ENCODE results near the gene AQP7.
"Not testable (repeated sequence)": the region's sequence is repeated elsewhere in the genome, so short reads cannot be mapped to it uniquely, and the experiment has no call there.

The AQP7 gene

DNA sequence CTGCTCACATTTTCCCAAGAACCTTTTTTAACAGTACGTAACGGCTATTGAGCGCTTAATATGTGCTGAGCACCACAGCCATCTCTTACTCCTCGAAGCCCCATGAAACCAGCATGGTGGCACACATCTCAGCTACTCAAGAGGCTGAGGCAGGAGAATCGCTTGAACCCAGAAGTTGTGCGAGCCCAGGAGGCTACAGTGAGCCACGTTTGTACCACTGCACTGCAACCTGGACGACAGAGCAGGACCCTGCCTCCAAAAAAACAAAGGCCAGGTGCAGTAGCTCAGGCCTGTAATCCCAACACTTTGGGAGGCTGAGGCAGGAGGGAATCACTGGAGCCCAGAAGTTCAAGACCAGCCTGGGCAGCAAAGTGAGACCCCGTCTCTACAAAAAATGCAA is 28.2 kb downstream of the AQP7 start:
- H3K27ac ChIP-seq (ENCODE audit: low read depth, low read length, severe bottlenecking): no peak overlapping the region
- H3K36me3 ChIP-seq (ENCODE audit: control insufficient read depth, insufficient read depth, low read length): peaks cover 23% of the 10 kb centered on the region
- no peak overlapping the region for H3K4me3 ChIP-seq (ENCODE audit: extremely low read depth, insufficient read depth, low read length, poor library complexity, severe bottlenecking)
- WGBS, 2 experiments (ENCODE audit: insufficient coverage in 2 of 2): 88 to 93% methylated on average over 8 of the region's 9 CpGs
- H3K9me3 ChIP-seq (ENCODE audit: control insufficient read depth, low read length): no peaks in the 10 kb centered on the region
- peaks cover 12% of the 10 kb centered on the region for H3K4me1 ChIP-seq (ENCODE audit: control insufficient read depth, insufficient read depth, low read length, poor library complexity, severe bottlenecking)

DNA sequence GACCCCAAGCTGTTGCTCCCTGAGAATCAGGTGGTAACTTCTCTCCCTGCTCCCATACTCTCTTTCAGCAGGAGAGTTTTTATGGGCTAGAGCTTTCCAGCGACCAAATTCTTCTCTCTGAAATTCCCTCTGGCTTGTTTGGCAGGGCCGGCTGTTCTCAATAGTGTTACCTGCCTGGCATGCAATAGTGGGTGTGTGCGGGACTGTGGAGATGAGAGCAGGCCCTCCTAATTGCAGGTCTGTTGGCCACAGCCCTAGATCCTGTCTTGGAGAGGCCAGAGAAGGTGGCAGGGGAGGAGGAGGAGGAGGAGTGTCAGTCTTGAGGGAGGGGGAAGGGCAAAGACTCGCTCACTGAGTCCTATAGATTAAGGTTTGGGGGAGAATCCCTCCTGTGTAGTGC is 29.5 kb downstream of the AQP7 start:
- 75 to 84% methylated on average over 2 of the region's 4 CpGs for WGBS, 2 experiments (ENCODE audit: insufficient coverage in 2 of 2)
- H3K9me3 ChIP-seq (ENCODE audit: control insufficient read depth, low read length): no peaks in the 10 kb centered on the region
- H3K4me3 ChIP-seq (ENCODE audit: extremely low read depth, insufficient read depth, low read length, poor library complexity, severe bottlenecking): no peak overlapping the region
- peaks cover 12% of the 10 kb centered on the region for H3K4me1 ChIP-seq (ENCODE audit: control insufficient read depth, insufficient read depth, low read length, poor library complexity, severe bottlenecking)
- H3K36me3 ChIP-seq (ENCODE audit: control insufficient read depth, insufficient read depth, low read length): peaks cover 31% of the 10 kb centered on the region
- no peak overlapping the region for H3K27ac ChIP-seq (ENCODE audit: low read depth, low read length, severe bottlenecking)

DNA sequence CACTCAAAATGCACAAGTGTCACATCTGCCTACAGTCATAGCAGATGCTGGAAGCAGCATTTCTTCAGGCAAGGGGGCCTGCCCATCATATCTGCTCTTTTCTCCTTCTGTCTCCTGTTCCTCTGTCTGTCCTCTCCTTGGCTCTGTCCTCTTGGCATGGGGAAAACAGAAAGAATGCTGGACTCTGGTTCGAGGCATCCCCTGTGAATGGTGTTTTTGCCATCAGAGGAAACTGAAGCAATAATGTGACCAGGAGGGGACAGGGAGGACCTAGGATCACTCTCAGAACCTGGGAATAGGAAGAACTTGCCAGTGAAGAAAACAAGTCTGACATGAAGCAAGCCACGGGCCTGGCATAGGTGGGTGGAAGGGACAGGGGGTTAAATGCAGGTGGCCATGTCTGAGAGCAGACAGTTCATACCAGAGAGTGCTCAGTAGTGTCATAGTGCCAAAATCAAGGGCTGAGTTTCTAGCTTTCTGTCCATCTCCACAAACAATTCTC is 35.3 kb downstream of the AQP7 start:
- Histone ChIP-seq H3K27ac (ENCODE audit: low read depth, low read length, severe bottlenecking) (no peak overlapping the region), H3K4me3 (ENCODE audit: extremely low read depth, insufficient read depth, low read length, poor library complexity, severe bottlenecking) (no peak overlapping the region), H3K9me3 (ENCODE audit: control insufficient read depth, low read length) (no peaks in the 10 kb centered on the region), H3K36me3 (ENCODE audit: control insufficient read depth, insufficient read depth, low read length) (peaks cover 79% of the 10 kb centered on the region), H3K4me1 (ENCODE audit: control insufficient read depth, insufficient read depth, low read length, poor library complexity, severe bottlenecking) (no peaks in the 10 kb centered on the region)
- WGBS, 2 experiments (ENCODE audit: insufficient coverage in 2 of 2): 86 to 100% methylated on average over 2 of the region's 2 CpGs

DNA sequence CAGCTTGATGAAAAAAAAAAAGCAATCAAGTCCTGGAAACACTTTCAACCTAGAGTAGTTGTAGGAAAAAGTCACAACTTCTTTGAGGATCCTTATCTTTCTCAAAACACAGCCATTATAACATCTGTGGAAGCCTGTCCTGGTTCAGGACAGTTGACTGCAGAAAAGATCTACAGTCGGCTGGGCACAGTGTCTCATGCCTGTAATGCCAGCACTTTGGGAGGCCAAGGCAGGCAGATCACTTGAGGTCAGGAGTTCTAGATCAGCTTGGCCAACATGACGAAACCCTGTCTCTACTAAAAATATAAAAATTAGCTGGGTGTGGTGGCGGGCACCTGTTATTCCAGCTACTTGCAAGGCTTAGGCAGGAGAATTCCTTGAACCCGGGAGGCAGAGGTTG is 37.6 kb downstream of the AQP7 start:
- H3K4me1 ChIP-seq (ENCODE audit: control insufficient read depth, insufficient read depth, low read length, poor library complexity, severe bottlenecking); H3K9me3 ChIP-seq (ENCODE audit: control insufficient read depth, low read length); H3K4me3 ChIP-seq (ENCODE audit: extremely low read depth, insufficient read depth, low read length, poor library complexity, severe bottlenecking); H3K27ac ChIP-seq (ENCODE audit: low read depth, low read length, severe bottlenecking): not testable (repeated sequence)
- 85 to 91% methylated on average over 2 to 3 of the region's 4 CpGs for WGBS, 2 experiments (ENCODE audit: insufficient coverage in 2 of 2)
- peaks cover 68% of the 10 kb centered on the region for H3K36me3 ChIP-seq (ENCODE audit: control insufficient read depth, insufficient read depth, low read length)

DNA sequence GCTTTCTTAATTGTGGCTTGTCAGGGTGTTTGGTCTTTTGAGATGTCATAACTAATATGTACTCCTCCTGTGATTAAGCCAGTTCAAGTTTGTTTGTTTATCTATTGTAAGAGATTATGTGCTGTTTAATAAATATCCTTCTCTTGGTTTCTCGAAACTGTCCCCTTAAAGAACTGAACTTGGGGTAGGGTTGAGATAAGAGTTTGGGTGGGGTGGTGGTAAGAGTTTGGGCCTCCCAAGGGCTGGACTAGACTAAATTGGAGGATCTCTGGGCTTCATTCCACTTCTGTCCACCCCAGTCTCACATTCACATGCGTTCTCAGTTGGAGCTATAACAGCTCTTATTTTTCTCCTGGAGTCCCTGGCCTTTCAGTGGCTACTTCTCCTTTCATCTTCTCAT is 38.2 kb downstream of the AQP7 start:
- WGBS, 2 experiments (ENCODE audit: insufficient coverage in 2 of 2): 92 to 100% methylated on average over 1 of the region's 2 CpGs
- H3K36me3 ChIP-seq (ENCODE audit: control insufficient read depth, insufficient read depth, low read length): peaks cover 62% of the 10 kb centered on the region

DNA sequence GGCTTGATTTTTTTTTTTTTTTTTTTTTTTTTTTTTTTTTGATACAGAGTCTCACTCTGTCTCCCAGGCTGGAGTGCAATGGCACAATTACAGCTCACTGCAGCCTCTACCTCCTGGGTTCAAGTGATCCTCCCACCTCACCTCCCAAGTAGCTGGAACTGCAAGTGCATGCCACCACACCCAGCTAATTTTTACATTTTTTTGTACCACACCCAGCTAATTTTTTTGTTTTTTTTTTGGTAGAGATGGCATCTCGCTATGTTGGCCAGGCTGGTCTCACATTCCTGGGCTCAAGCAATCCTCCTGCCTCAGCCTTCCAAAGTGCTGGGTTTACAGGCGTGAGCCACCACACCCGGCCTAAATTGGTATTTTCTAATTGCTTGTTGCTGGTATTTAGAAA is 43.7 kb downstream of the AQP7 start:
- 100% methylated on average over 1 of the region's 3 CpGs; no CpG with 5 or more reads in 1 of the 2 experiments for WGBS, 2 experiments (ENCODE audit: insufficient coverage in 2 of 2)
- H3K36me3 ChIP-seq (ENCODE audit: control insufficient read depth, insufficient read depth, low read length): peaks cover 40% of the 10 kb centered on the region
- not testable (repeated sequence) for H3K27ac ChIP-seq (ENCODE audit: low read depth, low read length, severe bottlenecking); H3K9me3 ChIP-seq (ENCODE audit: control insufficient read depth, low read length); H3K4me1 ChIP-seq (ENCODE audit: control insufficient read depth, insufficient read depth, low read length, poor library complexity, severe bottlenecking); H3K4me3 ChIP-seq (ENCODE audit: extremely low read depth, insufficient read depth, low read length, poor library complexity, severe bottlenecking)

More for the DNA sequence above, 38.2 kb downstream of the AQP7 start:
- Histone ChIP-seq H3K4me1 (ENCODE audit: control insufficient read depth, insufficient read depth, low read length, poor library complexity, severe bottlenecking) (no peaks in the 10 kb centered on the region), H3K4me3 (ENCODE audit: extremely low read depth, insufficient read depth, low read length, poor library complexity, severe bottlenecking) (no peak overlapping the region), H3K9me3 (ENCODE audit: control insufficient read depth, low read length) (no peaks in the 10 kb centered on the region), H3K27ac (ENCODE audit: low read depth, low read length, severe bottlenecking) (no peak overlapping the region)

DNA sequence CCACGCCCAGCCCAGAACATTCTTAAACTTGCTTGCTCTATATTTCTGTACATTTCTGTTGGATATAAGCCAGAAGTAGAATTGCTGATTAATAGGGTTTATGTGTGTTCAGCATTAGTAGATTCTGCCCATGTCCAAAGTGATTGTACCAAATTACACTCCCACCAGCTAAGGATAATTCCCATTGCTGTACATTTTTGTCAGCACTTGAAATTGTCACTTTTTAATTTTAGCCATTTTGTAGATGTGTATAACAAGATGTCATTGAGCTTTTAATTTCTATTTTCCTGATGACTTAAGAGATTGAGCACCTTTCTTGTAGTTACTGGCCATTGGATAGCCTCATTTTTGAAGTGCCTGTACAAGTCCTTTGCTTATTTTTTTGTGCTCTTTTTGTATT is 46.4 kb downstream of the AQP7 start:
- 100% methylated on average over 1 of the region's 1 CpG; no CpG with 5 or more reads in 1 of the 2 experiments for WGBS, 2 experiments (ENCODE audit: insufficient coverage in 2 of 2)
- Histone ChIP-seq H3K36me3 (ENCODE audit: control insufficient read depth, insufficient read depth, low read length) (peaks cover 32% of the 10 kb centered on the region), H3K4me1 (ENCODE audit: control insufficient read depth, insufficient read depth, low read length, poor library complexity, severe bottlenecking) (no peaks in the 10 kb centered on the region), H3K27ac (ENCODE audit: low read depth, low read length, severe bottlenecking) (no peak overlapping the region), H3K4me3 (ENCODE audit: extremely low read depth, insufficient read depth, low read length, poor library complexity, severe bottlenecking) (no peak overlapping the region), H3K9me3 (ENCODE audit: control insufficient read depth, low read length) (no peaks in the 10 kb centered on the region)

DNA sequence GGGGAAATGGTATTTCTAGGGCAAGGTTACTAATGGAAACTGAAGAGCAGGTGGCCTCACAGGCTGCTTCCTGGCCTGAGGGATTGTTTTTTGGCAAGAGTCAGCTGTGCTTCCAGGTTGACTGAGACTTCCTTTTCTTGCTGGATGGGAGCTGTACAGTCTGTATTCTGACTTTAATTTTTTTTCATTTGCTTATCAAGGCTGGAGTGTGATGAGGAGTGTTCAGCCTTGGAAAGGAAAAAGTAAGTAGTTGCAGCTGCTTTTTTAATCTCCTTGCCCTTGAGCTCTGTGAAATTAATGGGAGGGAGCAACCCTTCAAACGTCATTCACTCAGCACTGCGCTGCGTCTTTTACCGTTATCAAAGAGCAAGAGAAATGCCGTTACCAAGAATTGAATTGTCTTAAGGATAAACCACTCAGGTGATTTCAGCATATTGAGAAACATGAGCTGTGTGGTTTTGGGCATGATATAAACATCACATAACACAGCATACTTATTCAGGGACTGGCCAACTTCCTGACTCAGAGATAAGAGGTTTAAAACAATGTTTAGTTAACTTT is 47.6 kb downstream of the AQP7 start:
- Histone ChIP-seq H3K4me3 (ENCODE audit: extremely low read depth, insufficient read depth, low read length, poor library complexity, severe bottlenecking) (no peak overlapping the region), H3K9me3 (ENCODE audit: control insufficient read depth, low read length) (no peaks in the 10 kb centered on the region), H3K4me1 (ENCODE audit: control insufficient read depth, insufficient read depth, low read length, poor library complexity, severe bottlenecking) (no peaks in the 10 kb centered on the region), H3K27ac (ENCODE audit: low read depth, low read length, severe bottlenecking) (no peak overlapping the region), H3K36me3 (ENCODE audit: control insufficient read depth, insufficient read depth, low read length) (peaks cover 31% of the 10 kb centered on the region)
- 90 to 93% methylated on average over 3 to 4 of the region's 5 CpGs for WGBS, 2 experiments (ENCODE audit: insufficient coverage in 2 of 2)

DNA sequence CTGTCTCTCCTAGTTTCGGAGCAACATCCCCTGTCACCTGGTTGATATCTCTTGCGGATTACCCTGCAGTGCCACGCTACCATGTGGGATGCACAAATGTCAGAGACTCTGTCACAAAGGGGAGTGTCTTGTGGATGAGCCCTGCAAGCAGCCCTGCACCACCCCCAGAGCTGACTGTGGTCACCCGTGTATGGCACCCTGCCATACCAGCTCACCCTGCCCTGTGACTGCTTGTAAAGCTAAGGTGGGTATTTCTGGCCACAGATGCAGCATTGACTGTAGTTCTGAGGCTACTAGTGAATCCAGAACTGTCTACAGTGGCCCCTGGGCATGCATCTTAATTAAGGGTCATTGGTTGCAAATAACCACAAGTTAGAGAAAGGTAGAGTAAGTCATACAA is 50.8 kb downstream of the AQP7 start:
- Histone ChIP-seq H3K36me3 (ENCODE audit: control insufficient read depth, insufficient read depth, low read length) (peaks cover 54% of the 10 kb centered on the region), H3K4me3 (ENCODE audit: extremely low read depth, insufficient read depth, low read length, poor library complexity, severe bottlenecking) (no peak overlapping the region), H3K9me3 (ENCODE audit: control insufficient read depth, low read length) (no peaks in the 10 kb centered on the region), H3K27ac (ENCODE audit: low read depth, low read length, severe bottlenecking) (no peak overlapping the region), H3K4me1 (ENCODE audit: control insufficient read depth, insufficient read depth, low read length, poor library complexity, severe bottlenecking) (no peaks in the 10 kb centered on the region)
- 94% methylated on average over 3 to 4 of the region's 4 CpGs for WGBS, 2 experiments (ENCODE audit: insufficient coverage in 2 of 2)

DNA sequence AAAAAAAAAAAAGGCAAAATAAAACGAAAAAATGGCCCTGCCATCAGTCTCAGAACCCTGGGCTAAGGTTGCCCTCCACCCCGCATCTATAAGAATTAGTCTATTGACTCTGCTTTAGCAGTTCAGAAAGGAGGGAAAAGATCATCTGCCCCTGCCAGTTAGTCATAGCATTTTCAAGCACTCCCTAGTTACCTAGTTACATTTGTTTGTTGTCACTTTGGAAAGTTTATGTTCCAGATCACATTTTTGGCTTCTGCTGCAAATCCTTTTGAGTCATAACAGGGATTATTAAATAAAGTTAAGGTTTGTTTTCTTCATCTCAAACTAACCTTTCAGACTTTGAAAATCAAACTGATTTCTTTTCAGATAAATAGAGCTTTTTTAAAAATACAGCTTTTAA is 52.1 kb downstream of the AQP7 start:
- H3K27ac ChIP-seq (ENCODE audit: low read depth, low read length, severe bottlenecking): no peak overlapping the region
- H3K4me3 ChIP-seq (ENCODE audit: extremely low read depth, insufficient read depth, low read length, poor library complexity, severe bottlenecking): no peak overlapping the region
- WGBS, 2 experiments (ENCODE audit: insufficient coverage in 2 of 2): 88% methylated on average over 1 of the region's 2 CpGs; no CpG with 5 or more reads in 1 of the 2 experiments
- no peaks in the 10 kb centered on the region for H3K9me3 ChIP-seq (ENCODE audit: control insufficient read depth, low read length)
- H3K36me3 ChIP-seq (ENCODE audit: control insufficient read depth, insufficient read depth, low read length): peaks cover 58% of the 10 kb centered on the region
- no peaks in the 10 kb centered on the region for H3K4me1 ChIP-seq (ENCODE audit: control insufficient read depth, insufficient read depth, low read length, poor library complexity, severe bottlenecking)

DNA sequence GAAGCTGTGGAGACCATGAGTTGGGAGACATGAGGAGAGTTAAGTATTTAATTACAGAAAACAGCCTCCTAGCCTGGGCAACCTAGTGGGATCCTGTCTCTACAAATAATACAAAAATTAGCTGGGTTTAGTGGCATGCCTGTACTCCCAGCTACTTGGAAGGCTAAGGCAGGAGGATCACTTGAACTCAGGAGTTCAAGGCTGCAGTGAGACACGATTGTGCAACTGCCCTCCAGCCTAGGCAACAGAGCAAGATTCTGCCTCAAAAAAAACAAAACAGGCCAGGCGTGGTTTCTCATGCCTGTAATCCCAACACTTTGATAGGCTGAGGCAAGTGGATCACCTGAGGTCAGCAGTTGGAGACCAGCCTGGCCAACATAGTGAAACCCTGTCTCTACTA is 52.6 kb downstream of the AQP7 start:
- Histone ChIP-seq H3K27ac (ENCODE audit: low read depth, low read length, severe bottlenecking) (no peak overlapping the region), H3K4me1 (ENCODE audit: control insufficient read depth, insufficient read depth, low read length, poor library complexity, severe bottlenecking) (no peaks in the 10 kb centered on the region), H3K4me3 (ENCODE audit: extremely low read depth, insufficient read depth, low read length, poor library complexity, severe bottlenecking) (no peak overlapping the region), H3K9me3 (ENCODE audit: control insufficient read depth, low read length) (no peaks in the 10 kb centered on the region), H3K36me3 (ENCODE audit: control insufficient read depth, insufficient read depth, low read length) (peaks cover 58% of the 10 kb centered on the region)
- 82 to 95% methylated on average over 2 of the region's 2 CpGs for WGBS, 2 experiments (ENCODE audit: insufficient coverage in 2 of 2)
